Panc1 (cell line): Measurements from ENCODE around the gene S1PR2.
"Not testable (repeated sequence)": the region's sequence is repeated elsewhere in the genome, so short reads cannot be mapped to it uniquely, and the experiment has no call there.

Source experiments
- CTCF ChIP-seq: fragments of 450-650 bp; IDR thresholded peaks from 2 replicates; pipeline ENCODE4 v1.5.1; 2017; ENCODE audit warnings: mild to moderate bottlenecking
- POLR2AphosphoS5 ChIP-seq: IDR thresholded peaks from 2 replicates; pipeline ENCODE4 v1.6.1; 2012; ENCODE audit warnings: mild to moderate bottlenecking, low read depth, low read length, moderate library complexity
- REST ChIP-seq, 2 experiments: IDR thresholded peaks; 2 replicates each; pipeline ENCODE4 v1.6.1; 2011 to 2012; ENCODE audit warnings: low read depth in 2 of 2, control low read depth in 1 of 2, low read length in 1 of 2, mild to moderate bottlenecking in 1 of 2, moderate library complexity in 1 of 2; ENCODE audit not compliant: insufficient read depth in 1 of 2
- SIN3A ChIP-seq: IDR thresholded peaks from 2 replicates; pipeline ENCODE4 v1.6.1; 2012; ENCODE audit warnings: low read depth, mild to moderate bottlenecking, low read length, moderate library complexity, borderline replicate concordance; ENCODE audit not compliant: insufficient read depth
- TCF7L2 ChIP-seq: IDR thresholded peaks from 2 replicates; pipeline ENCODE4 v1.6.1; 2011; ENCODE audit warnings: mild to moderate bottlenecking, low read depth, low read length, inconsistent platforms

- TF ChIP-seq CTCF; SIN3A; POLR2AphosphoS5; REST (IDR thresholded peaks at IDR 0.05; ENCODE audit: insufficient read depth in 1 of 2, low read depth in 2 of 2, low read length in 1 of 2); TCF7L2: not testable (repeated sequence)
Observed at GRCh38 chr19:10241826-10242449, 10.8 kb upstream of the S1PR2 start.
